GM23338 (cell line): ENCODE measurements around the gene PTCHD4. TPM values are rescaled to one million over a fixed set of nuclear protein-coding genes. Genes with fewer than 3 reads are reported as not detected.

Experiments
- ATAC-seq: fragments of 200-7000 bp; cut with Tn5 transposase; 3 replicates; pipeline ENCODE4 v1.9.1; 2020
- DNase-seq: peaks from one replicate; pipeline ENCODE4 v3.0.0-alpha.2; 2015; ENCODE audit warnings: low spot score
- H2AFZ ChIP-seq: fragments of 200-600 bp; sonication (generic); 2 replicates; pipeline ENCODE4 v1.8.0; 2016; ENCODE audit warnings: antibody characterized with exemption, mild to moderate bottlenecking, moderate library complexity
- H3F3A ChIP-seq: fragments of 200-600 bp; sonication (generic); replicated peaks from 2 replicates; pipeline ENCODE4 v1.8.0; 2017; ENCODE audit warnings: antibody characterized with exemption, mixed run types, low read depth
- H3K27ac ChIP-seq: fragments of 200-600 bp; sonication (generic); 2 replicates; pipeline ENCODE4 v1.6.1; 2016; ENCODE audit warnings: low read depth
- H3K27me3 ChIP-seq: fragments of 200-600 bp; sonication (generic); 2 replicates; pipeline ENCODE4 v1.8.0; 2016; ENCODE audit warnings: mild to moderate bottlenecking, mixed run types, moderate library complexity; ENCODE audit not compliant: insufficient read depth
- H3K36me3 ChIP-seq: fragments of 200-600 bp; sonication (generic); 2 replicates; pipeline ENCODE4 v1.8.0; 2016; ENCODE audit warnings: mild to moderate bottlenecking; ENCODE audit not compliant: insufficient read depth
- H3K4me1 ChIP-seq: fragments of 200-600 bp; sonication (generic); 2 replicates; pipeline ENCODE4 v1.8.0; 2016; ENCODE audit warnings: mild to moderate bottlenecking, moderate library complexity; ENCODE audit not compliant: insufficient read depth
- H3K4me2 ChIP-seq: fragments of 200-600 bp; sonication (generic); 2 replicates; pipeline ENCODE4 v1.7.1; 2017; ENCODE audit warnings: mixed run types
- H3K4me3 ChIP-seq: fragments of 200-600 bp; sonication (generic); 2 replicates; pipeline ENCODE4 v1.6.1; 2016; ENCODE audit warnings: mixed run types
- H3K79me2 ChIP-seq: fragments of 200-600 bp; sonication (generic); replicated peaks from 2 replicates; pipeline ENCODE4 v1.8.0; 2017; ENCODE audit warnings: mild to moderate bottlenecking; ENCODE audit not compliant: insufficient read depth
- H3K9me2 ChIP-seq: fragments of 200-600 bp; sonication (generic); 2 replicates; pipeline ENCODE4 v1.8.0; 2017; ENCODE audit not compliant: insufficient read depth
- H4K20me1 ChIP-seq: fragments of 200-600 bp; sonication (generic); replicated peaks from 2 replicates; pipeline ENCODE4 v1.8.0; 2017; ENCODE audit warnings: mild to moderate bottlenecking; ENCODE audit not compliant: insufficient read depth
- H3K27ac Mint-ChIP-seq: 2 replicates; pipeline ENCODE4 v1.8.0; 2020; ENCODE audit warnings: inconsistent platforms, mild to moderate bottlenecking, moderate library complexity, mixed read lengths
- H3K27me3 Mint-ChIP-seq: 3 replicates; pipeline ENCODE4 v1.8.0; 2022; ENCODE audit warnings: low read depth, mild to moderate bottlenecking, moderate library complexity, mixed read lengths, inconsistent platforms; ENCODE audit not compliant: insufficient read depth, poor library complexity
- H3K36me3 Mint-ChIP-seq: 3 replicates; pipeline ENCODE4 v1.8.0; 2021; ENCODE audit warnings: low read depth, mild to moderate bottlenecking, inconsistent platforms, moderate library complexity, mixed read lengths
- H3K4me1 Mint-ChIP-seq: 3 replicates; pipeline ENCODE4 v1.8.0; 2020; ENCODE audit warnings: mild to moderate bottlenecking, inconsistent platforms, mixed read lengths
- H3K4me3 Mint-ChIP-seq: 3 replicates; pipeline ENCODE4 v1.8.0; 2021; ENCODE audit warnings: moderate library complexity, mild to moderate bottlenecking, inconsistent platforms, mixed read lengths
- H3K9me3 Mint-ChIP-seq: 3 replicates; pipeline ENCODE4 v1.8.0; 2020; ENCODE audit warnings: moderate library complexity, mild to moderate bottlenecking, inconsistent platforms, mixed read lengths
- CREB1 ChIP-seq: fragments of 250-450 bp; sonication (Bioruptor Pico); IDR thresholded peaks from 2 replicates; pipeline ENCODE4 v1.5.0; 2020; ENCODE audit warnings: low read depth, mild to moderate bottlenecking, moderate library complexity
- CTCF ChIP-seq, 2 experiments: fragments of 200-600 bp in 1 of 2; sonication (generic) in 1 of 2; conservative IDR thresholded peaks; 2 replicates each; pipeline versions ENCODE4 v1.5.1 to v1.6.1; 2016 to 2017; ENCODE audit warnings: antibody characterized with exemption in 2 of 2, low read depth in 2 of 2, mild to moderate bottlenecking in 2 of 2, moderate library complexity in 1 of 2
- NANOG ChIP-seq: IDR thresholded peaks from 2 replicates; pipeline ENCODE4 v1.6.1; 2016; ENCODE audit warnings: antibody characterized with exemption, borderline replicate concordance
- POLR2AphosphoS5 ChIP-seq: IDR thresholded peaks from 2 replicates; pipeline ENCODE4 v1.6.1; 2016; ENCODE audit warnings: antibody characterized with exemption, low read depth
- REST ChIP-seq: IDR thresholded peaks from one replicate; pipeline ENCODE4 v1.6.1; 2018; ENCODE audit warnings: antibody characterized with exemption; ENCODE audit not compliant: unreplicated experiment
- STAT1 ChIP-seq: IDR thresholded peaks from one replicate; pipeline ENCODE4 v1.6.1; 2016; ENCODE audit warnings: antibody characterized with exemption; ENCODE audit not compliant: unreplicated experiment
- ZNF114 ChIP-seq: fragments of 250-450 bp; sonication (Bioruptor Pico); IDR thresholded peaks from 2 replicates; pipeline ENCODE4 v1.5.0; 2020; ENCODE audit warnings: mild to moderate bottlenecking, moderate library complexity
- ZNF331 ChIP-seq: fragments of 250-450 bp; sonication (Bioruptor Pico); IDR thresholded peaks from 2 replicates; pipeline ENCODE4 v1.5.0; 2020; ENCODE audit warnings: low read depth, mild to moderate bottlenecking, moderate library complexity
- ZNF462 ChIP-seq: fragments of 250-450 bp; sonication (Bioruptor Pico); IDR thresholded peaks from 2 replicates; pipeline ENCODE4 v1.5.0; 2020; ENCODE audit warnings: mild to moderate bottlenecking, moderate library complexity
- polyA plus RNA-seq: library from polyadenylated mRNA; unstranded; fragments of >200 nt; fragmentation: Nextera tagmentation; extraction: Ambion mirVana; gene quantifications from 2 replicates; pipeline ENCODE4 v1.2.1, GENCODE V29; 2016
- total RNA-seq: library from RNA; depleted of rRNA; stranded (reverse); fragments of >200 nt; shearing (Covaris generic); gene quantifications from 2 replicates; pipeline ENCODE4 v1.2.3, GENCODE V29; 2014

The PTCHD4 gene
- total and polyA plus RNA-seq, 2 experiments from 2014 or later: 0.66 to 0.78 TPM

GRCh38 chr6:48099713-48100587, 11.0 kb downstream of the PTCHD4 start (continued):
- TF ChIP-seq ZNF462 (CRISPR knock-in tag) (no peak), REST (no peak)

- Mint-ChIP-seq H3K27me3 (no peaks in the 10 kb centered on the region), H3K4me1 (no peaks in the 10 kb centered on the region), H3K36me3 (peaks cover 26% of the 10 kb centered on the region), H3K9me3 (peaks cover 21% of the 10 kb centered on the region), H3K4me3 (no peak overlapping the region), H3K27ac (no peak overlapping the region)
- Histone ChIP-seq H3F3A (no peaks in the 10 kb centered on the region), H2AFZ (no peak overlapping the region), H4K20me1 (no peaks in the 10 kb centered on the region), H3K4me2 (no peak overlapping the region), H3K4me3 (no peak overlapping the region), H3K9me2 (no peaks in the 10 kb centered on the region), H3K4me1 (peaks cover 7% of the 10 kb centered on the region; the same call in 1 of the 2 replicates), H3K27me3 (no peaks in the 10 kb centered on the region), H3K36me3 (peaks cover 9% of the 10 kb centered on the region; the same call in 1 of the 2 replicates), H3K79me2 (peaks cover 52% of the 10 kb centered on the region), H3K27ac (no peak overlapping the region)
- ATAC-seq (no peak), DNase-seq (no peak)
- no peak for TF ChIP-seq ZNF331 (CRISPR knock-in tag)
- no peak for TF ChIP-seq ZNF114
- no peak for TF ChIP-seq POLR2AphosphoS5
- TF ChIP-seq STAT1: no peak
- no peak for TF ChIP-seq CREB1
- TF ChIP-seq CTCF (conservative IDR thresholded peaks at IDR 0.05; ENCODE audit: low read depth in 2 of 2): no peak
- TF ChIP-seq NANOG: no peak
These were observed 12.1 kb downstream of the PTCHD4 start for GRCh38 chr6:48098923-48099322.
